WTC11 (cell line): Measurements from ENCODE around the gene CDC23. TPM values are rescaled to one million over a fixed set of nuclear protein-coding genes. Genes with fewer than 3 reads are reported as not detected.

Source experiments
- CREB1 ChIP-seq: sonication (generic); formaldehyde crosslinking; IDR thresholded peaks from 2 replicates; pipeline ENCODE4 v1.8.0; 2023; ENCODE audit warnings: mild to moderate bottlenecking, missing genetic modification reagents
- CTCF ChIP-seq: fragments of 200-600 bp; IDR thresholded peaks from 2 replicates; pipeline ENCODE4 v1.8.0; 2022; ENCODE audit warnings: antibody characterized with exemption
- FOXP1 ChIP-seq: sonication (generic); formaldehyde crosslinking; IDR thresholded peaks from 2 replicates; pipeline ENCODE4 v1.8.0; 2022; ENCODE audit warnings: missing genetic modification reagents, mild to moderate bottlenecking, moderate library complexity, borderline replicate concordance
- KAT7 ChIP-seq: sonication (generic); formaldehyde crosslinking; IDR thresholded peaks from 2 replicates; pipeline ENCODE4 v1.8.1; 2023; ENCODE audit warnings: missing genetic modification reagents, mild to moderate bottlenecking, borderline replicate concordance
- MXD4 ChIP-seq: fragments of 250-450 bp; sonication (Bioruptor Pico); IDR thresholded peaks from 2 replicates; pipeline ENCODE4 v1.8.0; 2021; ENCODE audit warnings: mild to moderate bottlenecking, moderate library complexity, borderline replicate concordance
- MYBL2 ChIP-seq: sonication (generic); formaldehyde crosslinking; IDR thresholded peaks from 2 replicates; pipeline ENCODE4 v1.8.1; 2023; ENCODE audit warnings: mild to moderate bottlenecking, moderate library complexity, missing genetic modification reagents
- NFE2L1 ChIP-seq: sonication (generic); formaldehyde crosslinking; IDR thresholded peaks from 2 replicates; pipeline ENCODE4 v1.8.1; 2023; ENCODE audit warnings: missing genetic modification reagents
- PRDM15 ChIP-seq: sonication (generic); formaldehyde crosslinking; IDR thresholded peaks from 2 replicates; pipeline ENCODE4 v1.8.0; 2022; ENCODE audit warnings: missing genetic modification reagents
- STAT6 ChIP-seq: sonication (generic); formaldehyde crosslinking; conservative IDR thresholded peaks from 2 replicates; pipeline ENCODE4 v1.8.1; 2023; ENCODE audit warnings: mild to moderate bottlenecking, low read depth, missing genetic modification reagents, moderate library complexity
- TEAD4 ChIP-seq: sonication (generic); formaldehyde crosslinking; IDR thresholded peaks from 2 replicates; pipeline ENCODE4 v1.8.0; 2022; ENCODE audit warnings: mild to moderate bottlenecking, missing genetic modification reagents
- TP53 ChIP-seq: sonication (generic); formaldehyde crosslinking; IDR thresholded peaks from 2 replicates; pipeline ENCODE4 v1.8.1; 2023; ENCODE audit warnings: mild to moderate bottlenecking, missing genetic modification reagents
- ZNF121 ChIP-seq: sonication (generic); formaldehyde crosslinking; IDR thresholded peaks from 2 replicates; pipeline ENCODE4 v1.8.0; 2023; ENCODE audit warnings: missing genetic modification reagents
- ZNF219 ChIP-seq: sonication (generic); formaldehyde crosslinking; IDR thresholded peaks from 2 replicates; pipeline ENCODE4 v1.8.0; 2023; ENCODE audit warnings: missing genetic modification reagents, mild to moderate bottlenecking, borderline replicate concordance
- ZNF425 ChIP-seq: fragments of 250-450 bp; sonication (Bioruptor Pico); conservative IDR thresholded peaks from 2 replicates; pipeline ENCODE4 v1.9.0; 2021; ENCODE audit warnings: mild to moderate bottlenecking
- total RNA-seq: library from RNA; stranded (reverse); gene quantifications from 3 replicates; pipeline ENCODE4 v1.2.3, GENCODE V29; 2021
- TF ChIP-seq, protein P1 (sequence below): sonication (generic); formaldehyde crosslinking; IDR thresholded peaks from 2 replicates; pipeline ENCODE4 v1.8.0; 2022; ENCODE audit warnings: mild to moderate bottlenecking, missing genetic modification reagents
- TF ChIP-seq, protein P2 (sequence below): sonication (generic); formaldehyde crosslinking; IDR thresholded peaks from 2 replicates; pipeline ENCODE4 v1.8.1; 2023; ENCODE audit warnings: mild to moderate bottlenecking, missing genetic modification reagents, moderate library complexity
- TF ChIP-seq, protein P3 (sequence below): fragments of 250-450 bp; sonication (Bioruptor Pico); IDR thresholded peaks from 2 replicates; pipeline ENCODE4 v1.9.0; 2021; ENCODE audit warnings: mild to moderate bottlenecking
- TF ChIP-seq, protein P4 (sequence below): fragments of 250-450 bp; sonication (Bioruptor Pico); IDR thresholded peaks from 2 replicates; pipeline ENCODE4 v1.9.0; 2021; ENCODE audit warnings: mild to moderate bottlenecking, borderline replicate concordance

Gene CDC23
- total RNA-seq, 1 experiment from 2014 or later: 43.8 TPM

DNA sequence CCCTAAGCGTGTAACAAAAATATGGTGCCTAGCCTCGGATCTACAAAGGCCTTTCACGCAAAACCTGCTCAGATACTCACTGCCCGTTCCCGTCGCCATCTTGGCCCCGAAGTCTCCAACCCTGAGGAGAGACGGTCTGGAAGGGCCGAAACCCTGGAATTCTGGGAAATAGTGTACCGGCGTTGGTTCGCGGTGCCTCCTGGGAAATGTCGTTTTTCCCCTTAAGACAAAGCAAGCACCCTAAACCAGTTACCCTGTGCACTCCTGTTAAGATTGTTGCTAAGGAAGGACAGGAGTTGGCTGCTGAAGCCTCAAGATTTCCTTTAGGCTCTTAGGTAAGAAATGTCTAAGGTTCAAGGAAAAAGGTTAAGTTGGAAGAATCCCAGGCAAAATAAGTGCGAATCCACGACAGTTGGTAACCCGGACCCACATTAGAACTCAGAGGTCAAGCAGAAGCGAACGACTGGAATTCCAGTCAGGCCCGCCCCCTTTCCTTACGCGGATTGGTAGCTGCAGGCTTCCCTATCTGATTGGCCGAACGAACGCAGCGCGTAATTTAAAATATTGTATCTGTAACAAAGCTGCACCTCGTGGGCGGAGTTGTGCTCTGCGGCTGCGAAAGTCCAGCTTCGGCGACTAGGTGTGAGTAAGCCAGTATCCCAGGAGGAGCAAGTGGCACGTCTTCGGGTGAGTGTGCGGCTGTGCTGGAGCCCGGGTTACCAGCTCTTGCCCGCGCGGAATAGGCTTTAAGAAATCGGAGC is 34.4 kb downstream of the CDC23 start, which contains the start of the genes BRD8 and KIF20A (continued):
- no peak for TF ChIP-seq ZNF219
- TF ChIP-seq, protein P1, sequence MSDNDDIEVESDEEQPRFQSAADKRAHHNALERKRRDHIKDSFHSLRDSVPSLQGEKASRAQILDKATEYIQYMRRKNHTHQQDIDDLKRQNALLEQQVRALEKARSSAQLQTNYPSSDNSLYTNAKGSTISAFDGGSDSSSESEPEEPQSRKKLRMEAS (CRISPR knock-in tag): peak; percentile 72; the same call in 1 of the 2 replicates
- peak; percentile 31; the same call in 1 of the 2 replicates for TF ChIP-seq TEAD4
- TF ChIP-seq, protein P2, sequence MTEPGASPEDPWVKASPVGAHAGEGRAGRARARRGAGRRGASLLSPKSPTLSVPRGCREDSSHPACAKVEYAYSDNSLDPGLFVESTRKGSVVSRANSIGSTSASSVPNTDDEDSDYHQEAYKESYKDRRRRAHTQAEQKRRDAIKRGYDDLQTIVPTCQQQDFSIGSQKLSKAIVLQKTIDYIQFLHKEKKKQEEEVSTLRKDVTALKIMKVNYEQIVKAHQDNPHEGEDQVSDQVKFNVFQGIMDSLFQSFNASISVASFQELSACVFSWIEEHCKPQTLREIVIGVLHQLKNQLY (CRISPR knock-in tag): no peak
- peak; percentile 100 for TF ChIP-seq MYBL2
- no peak for TF ChIP-seq CTCF
- TF ChIP-seq CREB1 (CRISPR knock-in tag): 0 out of 2 replicates have a peak, but pooled peaks have one; percentile 20
- TF ChIP-seq STAT6: no peak
- no peak for TF ChIP-seq NFE2L1 (CRISPR knock-in tag)
- TF ChIP-seq, protein P3, sequence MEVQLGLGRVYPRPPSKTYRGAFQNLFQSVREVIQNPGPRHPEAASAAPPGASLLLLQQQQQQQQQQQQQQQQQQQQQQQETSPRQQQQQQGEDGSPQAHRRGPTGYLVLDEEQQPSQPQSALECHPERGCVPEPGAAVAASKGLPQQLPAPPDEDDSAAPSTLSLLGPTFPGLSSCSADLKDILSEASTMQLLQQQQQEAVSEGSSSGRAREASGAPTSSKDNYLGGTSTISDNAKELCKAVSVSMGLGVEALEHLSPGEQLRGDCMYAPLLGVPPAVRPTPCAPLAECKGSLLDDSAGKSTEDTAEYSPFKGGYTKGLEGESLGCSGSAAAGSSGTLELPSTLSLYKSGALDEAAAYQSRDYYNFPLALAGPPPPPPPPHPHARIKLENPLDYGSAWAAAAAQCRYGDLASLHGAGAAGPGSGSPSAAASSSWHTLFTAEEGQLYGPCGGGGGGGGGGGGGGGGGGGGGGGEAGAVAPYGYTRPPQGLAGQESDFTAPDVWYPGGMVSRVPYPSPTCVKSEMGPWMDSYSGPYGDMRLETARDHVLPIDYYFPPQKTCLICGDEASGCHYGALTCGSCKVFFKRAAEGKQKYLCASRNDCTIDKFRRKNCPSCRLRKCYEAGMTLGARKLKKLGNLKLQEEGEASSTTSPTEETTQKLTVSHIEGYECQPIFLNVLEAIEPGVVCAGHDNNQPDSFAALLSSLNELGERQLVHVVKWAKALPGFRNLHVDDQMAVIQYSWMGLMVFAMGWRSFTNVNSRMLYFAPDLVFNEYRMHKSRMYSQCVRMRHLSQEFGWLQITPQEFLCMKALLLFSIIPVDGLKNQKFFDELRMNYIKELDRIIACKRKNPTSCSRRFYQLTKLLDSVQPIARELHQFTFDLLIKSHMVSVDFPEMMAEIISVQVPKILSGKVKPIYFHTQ (CRISPR knock-in tag): no peak
- no peak for TF ChIP-seq KAT7 (CRISPR knock-in tag)
- TF ChIP-seq, protein P4, sequence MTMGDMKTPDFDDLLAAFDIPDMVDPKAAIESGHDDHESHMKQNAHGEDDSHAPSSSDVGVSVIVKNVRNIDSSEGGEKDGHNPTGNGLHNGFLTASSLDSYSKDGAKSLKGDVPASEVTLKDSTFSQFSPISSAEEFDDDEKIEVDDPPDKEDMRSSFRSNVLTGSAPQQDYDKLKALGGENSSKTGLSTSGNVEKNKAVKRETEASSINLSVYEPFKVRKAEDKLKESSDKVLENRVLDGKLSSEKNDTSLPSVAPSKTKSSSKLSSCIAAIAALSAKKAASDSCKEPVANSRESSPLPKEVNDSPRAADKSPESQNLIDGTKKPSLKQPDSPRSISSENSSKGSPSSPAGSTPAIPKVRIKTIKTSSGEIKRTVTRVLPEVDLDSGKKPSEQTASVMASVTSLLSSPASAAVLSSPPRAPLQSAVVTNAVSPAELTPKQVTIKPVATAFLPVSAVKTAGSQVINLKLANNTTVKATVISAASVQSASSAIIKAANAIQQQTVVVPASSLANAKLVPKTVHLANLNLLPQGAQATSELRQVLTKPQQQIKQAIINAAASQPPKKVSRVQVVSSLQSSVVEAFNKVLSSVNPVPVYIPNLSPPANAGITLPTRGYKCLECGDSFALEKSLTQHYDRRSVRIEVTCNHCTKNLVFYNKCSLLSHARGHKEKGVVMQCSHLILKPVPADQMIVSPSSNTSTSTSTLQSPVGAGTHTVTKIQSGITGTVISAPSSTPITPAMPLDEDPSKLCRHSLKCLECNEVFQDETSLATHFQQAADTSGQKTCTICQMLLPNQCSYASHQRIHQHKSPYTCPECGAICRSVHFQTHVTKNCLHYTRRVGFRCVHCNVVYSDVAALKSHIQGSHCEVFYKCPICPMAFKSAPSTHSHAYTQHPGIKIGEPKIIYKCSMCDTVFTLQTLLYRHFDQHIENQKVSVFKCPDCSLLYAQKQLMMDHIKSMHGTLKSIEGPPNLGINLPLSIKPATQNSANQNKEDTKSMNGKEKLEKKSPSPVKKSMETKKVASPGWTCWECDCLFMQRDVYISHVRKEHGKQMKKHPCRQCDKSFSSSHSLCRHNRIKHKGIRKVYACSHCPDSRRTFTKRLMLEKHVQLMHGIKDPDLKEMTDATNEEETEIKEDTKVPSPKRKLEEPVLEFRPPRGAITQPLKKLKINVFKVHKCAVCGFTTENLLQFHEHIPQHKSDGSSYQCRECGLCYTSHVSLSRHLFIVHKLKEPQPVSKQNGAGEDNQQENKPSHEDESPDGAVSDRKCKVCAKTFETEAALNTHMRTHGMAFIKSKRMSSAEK: no peak
- no peak for TF ChIP-seq ZNF121
- TF ChIP-seq MXD4 (CRISPR knock-in tag): no peak
- TF ChIP-seq TP53: no peak
- no peak for TF ChIP-seq ZNF425 (CRISPR knock-in tag)
- TF ChIP-seq FOXP1 (CRISPR knock-in tag): no peak
- TF ChIP-seq PRDM15: no peak
